H9 (cell line): ENCODE measurements around the gene WDR36. TPM values are rescaled to one million over a fixed set of nuclear protein-coding genes. Genes with fewer than 3 reads are reported as not detected.

Source experiments
- DNase-seq: peaks from one replicate; pipeline ENCODE4 v3.0.0-alpha.2; 2017
- H2AFZ ChIP-seq: one replicate; pipeline ENCODE4 v1.6.1; 2013; ENCODE audit warnings: mild to moderate bottlenecking, low read length, control low read depth, moderate library complexity
- H2AK5ac ChIP-seq: 2 replicates; pipeline ENCODE4 v1.6.1; 2013; ENCODE audit warnings: low read length, control low read depth, mixed read lengths; ENCODE audit not compliant: insufficient read length
- H2BK120ac ChIP-seq: one replicate; pipeline ENCODE4 v1.6.1; 2013; ENCODE audit warnings: low read depth, mild to moderate bottlenecking, low read length, control low read depth, inconsistent platforms; ENCODE audit not compliant: poor library complexity, severe bottlenecking
- H2BK12ac ChIP-seq: 2 replicates; pipeline ENCODE4 v1.6.1; 2013; ENCODE audit warnings: low read length, control low read depth, mixed read lengths, low read depth; ENCODE audit not compliant: insufficient read length
- H2BK15ac ChIP-seq: 2 replicates; pipeline ENCODE4 v1.6.1; 2013; ENCODE audit warnings: low read depth, low read length, control low read depth
- H2BK20ac ChIP-seq: one replicate; pipeline ENCODE4 v1.6.1; 2013; ENCODE audit warnings: low read depth, mild to moderate bottlenecking, low read length, control low read depth, inconsistent platforms; ENCODE audit not compliant: poor library complexity, severe bottlenecking
- H2BK5ac ChIP-seq: 2 replicates; pipeline ENCODE4 v1.6.1; 2013; ENCODE audit warnings: low read length, control low read depth, mixed read lengths; ENCODE audit not compliant: insufficient read length
- H3K14ac ChIP-seq: 2 replicates; pipeline ENCODE4 v1.6.1; 2013; ENCODE audit warnings: low read length, control low read depth; ENCODE audit not compliant: insufficient read depth
- H3K18ac ChIP-seq: 2 replicates; pipeline ENCODE4 v1.6.1; 2013; ENCODE audit warnings: low read depth, mild to moderate bottlenecking, mixed read lengths, low read length, control low read depth; ENCODE audit not compliant: insufficient read length
- H3K23ac ChIP-seq: 2 replicates; pipeline ENCODE4 v1.6.1; 2013; ENCODE audit warnings: low read length, control low read depth, mixed read lengths, low read depth; ENCODE audit not compliant: insufficient read length
- H3K23me2 ChIP-seq: 2 replicates; pipeline ENCODE4 v1.6.1; 2013; ENCODE audit warnings: low read depth, mild to moderate bottlenecking, mixed read lengths, low read length, control low read depth; ENCODE audit not compliant: insufficient read length, poor library complexity, severe bottlenecking
- H3K27ac ChIP-seq: 2 replicates; pipeline ENCODE4 v1.5.1; 2013; ENCODE audit warnings: low read length, control low read depth, mixed read lengths, low read depth; ENCODE audit not compliant: insufficient read length
- H3K27me3 ChIP-seq: 2 replicates; pipeline ENCODE4 v1.6.1; 2013; ENCODE audit warnings: low read length, control low read depth, inconsistent platforms; ENCODE audit not compliant: insufficient read depth
- H3K4ac ChIP-seq: 2 replicates; pipeline ENCODE4 v1.6.1; 2013; ENCODE audit warnings: low read depth, mild to moderate bottlenecking, control low read depth, inconsistent platforms, low read length, moderate library complexity
- H3K4me1 ChIP-seq: 2 replicates; pipeline ENCODE4 v1.6.1; 2013; ENCODE audit warnings: low read length, control low read depth, inconsistent platforms; ENCODE audit not compliant: insufficient read depth
- H3K4me2 ChIP-seq: 2 replicates; pipeline ENCODE4 v1.6.1; 2013; ENCODE audit warnings: low read length, control low read depth, mixed read lengths; ENCODE audit not compliant: insufficient read length, insufficient read depth
- H3K56ac ChIP-seq: 2 replicates; pipeline ENCODE4 v1.6.1; 2013; ENCODE audit warnings: low read depth, mild to moderate bottlenecking, mixed read lengths, low read length, control low read depth; ENCODE audit not compliant: insufficient read length
- H3K79me1 ChIP-seq: 2 replicates; pipeline ENCODE4 v1.6.1; 2013; ENCODE audit warnings: low read depth, mild to moderate bottlenecking, moderate library complexity, low read length, control low read depth, inconsistent platforms; ENCODE audit not compliant: insufficient read depth, poor library complexity, severe bottlenecking
- H3K79me2 ChIP-seq: 2 replicates; pipeline ENCODE4 v1.6.1; 2013; ENCODE audit warnings: low read length, control low read depth, inconsistent platforms; ENCODE audit not compliant: insufficient read depth
- H3K9ac ChIP-seq: 2 replicates; pipeline ENCODE4 v1.6.1; 2013; ENCODE audit warnings: low read length, control low read depth, mixed read lengths; ENCODE audit not compliant: insufficient read length; ENCODE audit errors: extremely low read depth
- H3K9me3 ChIP-seq: one replicate; pipeline ENCODE4 v1.6.1; 2013; ENCODE audit warnings: low read depth, low read length, inconsistent platforms; ENCODE audit not compliant: control insufficient read depth
- H3T11ph ChIP-seq: one replicate; pipeline ENCODE4 v1.6.1; 2013; ENCODE audit warnings: mild to moderate bottlenecking, low read length, control low read depth, inconsistent platforms
- H4K20me1 ChIP-seq: one replicate; pipeline ENCODE4 v1.6.1; 2013; ENCODE audit not compliant: control insufficient read depth, insufficient read length, insufficient read depth
- H4K5ac ChIP-seq: 2 replicates; pipeline ENCODE4 v1.6.1; 2013; ENCODE audit warnings: low read depth, mild to moderate bottlenecking, mixed read lengths, low read length, control low read depth; ENCODE audit not compliant: insufficient read length
- H4K8ac ChIP-seq: replicated peaks from 2 replicates; pipeline ENCODE4 v1.6.1; 2013; ENCODE audit warnings: low read length, control low read depth, mixed read lengths, low read depth; ENCODE audit not compliant: insufficient read length
- H4K91ac ChIP-seq: 2 replicates; pipeline ENCODE4 v1.6.1; 2013; ENCODE audit warnings: low read depth, mild to moderate bottlenecking, moderate library complexity, mixed read lengths, low read length, control low read depth; ENCODE audit not compliant: insufficient read length
- H3K27ac Mint-ChIP-seq, 3 experiments: 2 replicates in 2 of 3; 3 replicates in 1 of 3; pipeline ENCODE4 v1.8.0; 2020 to 2021; ENCODE audit warnings: mixed read lengths in 3 of 3, mild to moderate bottlenecking in 1 of 3, moderate library complexity in 1 of 3
- H3K27me3 Mint-ChIP-seq: 2 replicates; pipeline ENCODE4 v1.8.0; 2021; ENCODE audit warnings: low read depth, mild to moderate bottlenecking, moderate library complexity, mixed read lengths
- H3K36me3 Mint-ChIP-seq, 3 experiments: 2 replicates in 2 of 3; 3 replicates in 1 of 3; pipeline ENCODE4 v1.8.0; 2020 to 2021; ENCODE audit warnings: low read depth in 3 of 3, mixed read lengths in 3 of 3; ENCODE audit not compliant: insufficient read depth in 1 of 3
- H3K4me1 Mint-ChIP-seq, 2 experiments: 2 replicates each; pipeline ENCODE4 v1.8.0; 2020; ENCODE audit warnings: mixed read lengths in 2 of 2
- H3K4me3 Mint-ChIP-seq, 2 experiments: 2 replicates in 1 of 2; 3 replicates in 1 of 2; pipeline ENCODE4 v1.8.0; 2020 to 2021; ENCODE audit warnings: mild to moderate bottlenecking in 2 of 2, mixed read lengths in 2 of 2, moderate library complexity in 1 of 2
- H3K9me3 Mint-ChIP-seq, 2 experiments: 2 replicates in 1 of 2; 3 replicates in 1 of 2; pipeline ENCODE4 v1.8.0; 2020; ENCODE audit warnings: mild to moderate bottlenecking in 2 of 2, mixed read lengths in 2 of 2, moderate library complexity in 1 of 2
- whole genome bisulfite sequencing: extraction: QIAGEN DNeasy Blood & Tissue Kit; methylation state at CpG from one replicate; pipeline ENCODE4 v1.1.7; 2013; ENCODE audit warnings: missing lambda C conversion rate, low lambda C conversion rate, mixed read lengths; ENCODE audit not compliant: insufficient read length; ENCODE audit errors: extremely low coverage; 5-methylcytosine and 5-hydroxymethylcytosine counted together
- total RNA-seq: library from RNA; stranded (reverse); gene quantifications from 2 replicates; pipeline ENCODE4 v1.2.1, GENCODE V29; 2021
- TF ChIP-seq, protein P1 (sequence below): fragments of 200-600 bp; sonication (generic); conservative IDR thresholded peaks from 3 replicates; pipeline ENCODE4 v1.8.0; 2021; ENCODE audit warnings: antibody characterized with exemption, mild to moderate bottlenecking

WDR36 gene
- total RNA-seq, 1 experiment from 2014 or later, result 42.0 TPM

DNA sequence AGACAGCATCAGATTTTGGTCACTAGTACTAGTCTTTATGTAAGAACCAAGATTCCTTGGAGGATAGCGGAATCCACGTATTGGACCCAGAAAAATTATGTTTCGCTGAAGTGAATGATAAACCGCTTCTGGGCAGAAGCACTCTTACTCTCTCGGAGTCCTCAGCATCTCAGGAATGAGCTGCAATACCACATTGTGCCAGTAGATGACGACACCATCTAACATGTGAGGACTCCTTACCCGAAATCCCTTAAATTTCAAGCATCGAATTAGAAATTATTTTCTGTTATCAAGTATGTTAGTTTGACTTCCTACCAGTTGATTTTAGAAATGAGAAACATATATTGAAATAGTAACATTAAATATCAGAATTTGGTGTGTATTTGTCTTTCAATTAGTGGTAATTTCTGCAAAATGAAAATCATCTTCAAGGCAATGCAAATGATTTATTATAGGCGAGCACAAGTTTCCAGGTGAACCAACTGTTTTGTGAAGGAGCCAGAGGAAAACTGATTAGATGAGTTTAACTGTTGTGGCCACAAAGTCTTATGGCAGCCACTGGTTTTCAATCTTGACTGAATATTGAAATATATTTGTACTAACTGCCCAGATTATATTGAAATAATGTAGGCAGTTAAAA is 66.1 kb downstream of the WDR36 start:
- Histone ChIP-seq H4K91ac (no peak overlapping the region), H3K27me3 (no peaks in the 10 kb centered on the region), H3K14ac (no peak overlapping the region), H2BK15ac (no peak overlapping the region), H3K9me3 (no peaks in the 10 kb centered on the region), H3K56ac (no peak overlapping the region), H2AFZ (no peak overlapping the region), H4K5ac (no peak overlapping the region), H3K4me2 (no peak overlapping the region), H3K79me1 (no peaks in the 10 kb centered on the region), H3K18ac (no peak overlapping the region), H3K4ac (no peak overlapping the region), H2AK5ac (no peak overlapping the region), H3K9ac (no peak overlapping the region), H3K23ac (no peak overlapping the region), H3K79me2 (no peaks in the 10 kb centered on the region), H3T11ph (no peak overlapping the region), H2BK120ac (no peak overlapping the region), H2BK12ac (no peak overlapping the region), H4K20me1 (no peaks in the 10 kb centered on the region), H2BK5ac (no peak overlapping the region), H3K27ac (no peak overlapping the region), H3K23me2 (no peaks in the 10 kb centered on the region), H3K4me1 (no peaks in the 10 kb centered on the region), H2BK20ac (no peak overlapping the region), H4K8ac (no peak overlapping the region)
- peak; percentile 58 for DNase-seq
- no peaks in the 10 kb centered on the region for H3K4me1 Mint-ChIP-seq
- TF ChIP-seq, protein P1, sequence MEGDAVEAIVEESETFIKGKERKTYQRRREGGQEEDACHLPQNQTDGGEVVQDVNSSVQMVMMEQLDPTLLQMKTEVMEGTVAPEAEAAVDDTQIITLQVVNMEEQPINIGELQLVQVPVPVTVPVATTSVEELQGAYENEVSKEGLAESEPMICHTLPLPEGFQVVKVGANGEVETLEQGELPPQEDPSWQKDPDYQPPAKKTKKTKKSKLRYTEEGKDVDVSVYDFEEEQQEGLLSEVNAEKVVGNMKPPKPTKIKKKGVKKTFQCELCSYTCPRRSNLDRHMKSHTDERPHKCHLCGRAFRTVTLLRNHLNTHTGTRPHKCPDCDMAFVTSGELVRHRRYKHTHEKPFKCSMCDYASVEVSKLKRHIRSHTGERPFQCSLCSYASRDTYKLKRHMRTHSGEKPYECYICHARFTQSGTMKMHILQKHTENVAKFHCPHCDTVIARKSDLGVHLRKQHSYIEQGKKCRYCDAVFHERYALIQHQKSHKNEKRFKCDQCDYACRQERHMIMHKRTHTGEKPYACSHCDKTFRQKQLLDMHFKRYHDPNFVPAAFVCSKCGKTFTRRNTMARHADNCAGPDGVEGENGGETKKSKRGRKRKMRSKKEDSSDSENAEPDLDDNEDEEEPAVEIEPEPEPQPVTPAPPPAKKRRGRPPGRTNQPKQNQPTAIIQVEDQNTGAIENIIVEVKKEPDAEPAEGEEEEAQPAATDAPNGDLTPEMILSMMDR, result peak; percentile 100
- no CpG with 5 or more reads among the region's 9 CpGs for WGBS
- H3K9me3 Mint-ChIP-seq, result no peaks in the 10 kb centered on the region
- peaks cover 5% of the 10 kb centered on the region; the same call in 1 of the 2 replicates for H3K27me3 Mint-ChIP-seq
- H3K36me3 Mint-ChIP-seq, result no peaks in the 10 kb centered on the region
- no peak overlapping the region for H3K4me3 Mint-ChIP-seq
- H3K27ac Mint-ChIP-seq, result no peak overlapping the region
